SK-N-SH treated with all-trans-retinoic acid at 6 μM for 48 hours (cell line): ENCODE data around the gene SPATS2L.

Experiments
- ATAC-seq: fragments of 200-7000 bp; cut with Tn5 transposase; 3 replicates; pipeline ENCODE4 v1.9.1; 2020; ENCODE audit warnings: mild to moderate bottlenecking, moderate library complexity
- ARNTL ChIP-seq: fragments of 450-650 bp; formaldehyde crosslinking; IDR thresholded peaks from 2 replicates; pipeline ENCODE4 v1.5.0; 2020; ENCODE audit warnings: low read depth, mild to moderate bottlenecking, moderate library complexity, borderline replicate concordance
- BACH2 ChIP-seq: fragments of 250-450 bp; sonication (Bioruptor Pico); IDR thresholded peaks from 2 replicates; pipeline ENCODE4 v1.9.0; 2021; ENCODE audit warnings: mild to moderate bottlenecking, borderline replicate concordance
- CSDC2 ChIP-seq: fragments of 250-450 bp; sonication (Bioruptor Pico); IDR thresholded peaks from 2 replicates; pipeline ENCODE4 v1.5.0; 2020; ENCODE audit warnings: mild to moderate bottlenecking, moderate library complexity
- ESRRG ChIP-seq: fragments of 250-450 bp; sonication (Bioruptor Pico); IDR thresholded peaks from 2 replicates; pipeline ENCODE4 v1.6.1; 2021; ENCODE audit warnings: mild to moderate bottlenecking
- GLIS3 ChIP-seq: fragments of 250-450 bp; sonication (Bioruptor Pico); IDR thresholded peaks from 2 replicates; pipeline ENCODE4 v1.5.0; 2020; ENCODE audit warnings: mild to moderate bottlenecking, moderate library complexity
- ISL1 ChIP-seq: fragments of 250-450 bp; sonication (Bioruptor Pico); IDR thresholded peaks from 2 replicates; pipeline ENCODE4 v2.1.2; 2022; ENCODE audit warnings: mild to moderate bottlenecking, moderate library complexity
- OSR1 ChIP-seq: fragments of 250-450 bp; sonication (Bioruptor Pico); IDR thresholded peaks from 2 replicates; pipeline ENCODE4 v1.8.0; 2022; ENCODE audit warnings: moderate library complexity, mild to moderate bottlenecking, inconsistent platforms
- PPARA ChIP-seq: fragments of 250-450 bp; sonication (Bioruptor Pico); IDR thresholded peaks from 2 replicates; pipeline ENCODE4 v1.5.0; 2020; ENCODE audit warnings: mild to moderate bottlenecking, borderline replicate concordance
- RARB ChIP-seq: fragments of 250-450 bp; sonication (Bioruptor Pico); IDR thresholded peaks from 2 replicates; pipeline ENCODE4 v1.8.0; 2021; ENCODE audit warnings: mild to moderate bottlenecking, moderate library complexity
- SNAI2 ChIP-seq: fragments of 250-450 bp; sonication (Bioruptor Pico); IDR thresholded peaks from 2 replicates; pipeline ENCODE4 v1.5.0; 2020; ENCODE audit warnings: mild to moderate bottlenecking, moderate library complexity
- TCF4 ChIP-seq: fragments of 250-450 bp; sonication (Bioruptor Pico); IDR thresholded peaks from 2 replicates; pipeline ENCODE4 v1.8.0; 2021; ENCODE audit warnings: mild to moderate bottlenecking, moderate library complexity, borderline replicate concordance
- TOX ChIP-seq: fragments of 250-450 bp; sonication (Bioruptor Pico); IDR thresholded peaks from 2 replicates; pipeline ENCODE4 v1.8.0; 2021; ENCODE audit warnings: mild to moderate bottlenecking, moderate library complexity, borderline replicate concordance
- ZC3H10 ChIP-seq: fragments of 250-450 bp; sonication (Bioruptor Pico); IDR thresholded peaks from 2 replicates; pipeline ENCODE4 v1.5.1; 2021; ENCODE audit warnings: mild to moderate bottlenecking, moderate library complexity
- ZFP3 ChIP-seq: fragments of 250-450 bp; sonication (Bioruptor Pico); IDR thresholded peaks from 2 replicates; pipeline ENCODE4 v1.5.0; 2020; ENCODE audit warnings: mild to moderate bottlenecking, moderate library complexity
- ZFP30 ChIP-seq: fragments of 450-650 bp; formaldehyde crosslinking; IDR thresholded peaks from 2 replicates; pipeline ENCODE4 v1.5.0; 2022; ENCODE audit warnings: mild to moderate bottlenecking, moderate library complexity
- ZNF70 ChIP-seq: fragments of 450-650 bp; formaldehyde crosslinking; IDR thresholded peaks from 2 replicates; pipeline ENCODE4 v1.5.0; 2020; ENCODE audit warnings: mild to moderate bottlenecking, moderate library complexity
- ZNF8 ChIP-seq: fragments of 450-650 bp; formaldehyde crosslinking; IDR thresholded peaks from 2 replicates; pipeline ENCODE4 v1.5.0; 2020; ENCODE audit warnings: mild to moderate bottlenecking, moderate library complexity
- TF ChIP-seq, protein P1 (sequence below): fragments of 250-450 bp; sonication (Bioruptor Pico); IDR thresholded peaks from 2 replicates; pipeline ENCODE4 v1.8.0; 2021; ENCODE audit warnings: low read depth, mild to moderate bottlenecking, moderate library complexity, borderline replicate concordance
- TF ChIP-seq, protein P2 (sequence below): fragments of 250-450 bp; sonication (Bioruptor Pico); IDR thresholded peaks from 2 replicates; pipeline ENCODE4 v1.5.1; 2020; ENCODE audit warnings: low read depth, mild to moderate bottlenecking, moderate library complexity
- TF ChIP-seq, protein P3 (sequence below): fragments of 250-450 bp; sonication (Bioruptor Pico); IDR thresholded peaks from 2 replicates; pipeline ENCODE4 v1.8.0; 2020; ENCODE audit warnings: mild to moderate bottlenecking, moderate library complexity, borderline replicate concordance
- TF ChIP-seq, protein P4 (sequence below): fragments of 250-450 bp; sonication (Bioruptor Pico); IDR thresholded peaks from 2 replicates; pipeline ENCODE4 v1.5.1; 2021; ENCODE audit warnings: mild to moderate bottlenecking, moderate library complexity
- TF ChIP-seq, protein P5 (sequence below): fragments of 250-450 bp; sonication (Bioruptor Pico); IDR thresholded peaks from 2 replicates; pipeline ENCODE4 v1.5.0; 2020; ENCODE audit warnings: mild to moderate bottlenecking, moderate library complexity

The SPATS2L gene

DNA sequence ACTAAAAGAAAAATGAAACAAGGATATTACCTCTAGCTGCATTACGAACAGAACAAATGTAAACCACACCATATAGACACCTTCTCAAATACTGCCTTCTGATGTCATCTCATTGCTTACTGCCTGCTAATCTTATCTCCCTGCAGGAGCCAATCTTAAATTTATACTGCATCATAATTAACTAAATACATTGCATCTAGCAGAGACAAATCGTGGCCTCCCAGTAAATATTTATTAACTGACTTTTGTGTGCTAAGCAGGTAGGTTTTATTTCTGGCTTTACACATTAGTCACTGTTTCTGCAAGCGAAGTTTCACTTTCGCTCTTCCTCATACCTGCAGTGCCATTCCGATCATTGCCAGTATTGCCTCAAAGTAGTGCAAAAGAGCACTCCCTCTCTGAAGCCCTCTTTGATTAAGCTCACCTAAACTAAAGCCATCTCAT, 67.5 kb downstream of the SPATS2L start:
- no peak for TF ChIP-seq PPARA
- no peak for TF ChIP-seq ZNF8
- TF ChIP-seq TOX (CRISPR knock-in tag) = no peak
- TF ChIP-seq ZFP3 (CRISPR knock-in tag) = no peak
- TF ChIP-seq RARB = no peak
- TF ChIP-seq ZNF70 (CRISPR knock-in tag) = no peak
- no peak for TF ChIP-seq TCF4
- TF ChIP-seq, protein P1, sequence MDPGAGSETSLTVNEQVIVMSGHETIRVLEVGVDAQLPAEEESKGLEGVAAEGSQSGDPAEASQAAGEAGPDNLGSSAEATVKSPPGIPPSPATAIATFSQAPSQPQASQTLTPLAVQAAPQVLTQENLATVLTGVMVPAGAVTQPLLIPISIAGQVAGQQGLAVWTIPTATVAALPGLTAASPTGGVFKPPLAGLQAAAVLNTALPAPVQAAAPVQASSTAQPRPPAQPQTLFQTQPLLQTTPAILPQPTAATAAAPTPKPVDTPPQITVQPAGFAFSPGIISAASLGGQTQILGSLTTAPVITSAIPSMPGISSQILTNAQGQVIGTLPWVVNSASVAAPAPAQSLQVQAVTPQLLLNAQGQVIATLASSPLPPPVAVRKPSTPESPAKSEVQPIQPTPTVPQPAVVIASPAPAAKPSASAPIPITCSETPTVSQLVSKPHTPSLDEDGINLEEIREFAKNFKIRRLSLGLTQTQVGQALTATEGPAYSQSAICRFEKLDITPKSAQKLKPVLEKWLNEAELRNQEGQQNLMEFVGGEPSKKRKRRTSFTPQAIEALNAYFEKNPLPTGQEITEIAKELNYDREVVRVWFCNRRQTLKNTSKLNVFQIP (CRISPR knock-in tag) = no peak
- TF ChIP-seq CSDC2 (CRISPR knock-in tag) = no peak
- TF ChIP-seq, protein P2, sequence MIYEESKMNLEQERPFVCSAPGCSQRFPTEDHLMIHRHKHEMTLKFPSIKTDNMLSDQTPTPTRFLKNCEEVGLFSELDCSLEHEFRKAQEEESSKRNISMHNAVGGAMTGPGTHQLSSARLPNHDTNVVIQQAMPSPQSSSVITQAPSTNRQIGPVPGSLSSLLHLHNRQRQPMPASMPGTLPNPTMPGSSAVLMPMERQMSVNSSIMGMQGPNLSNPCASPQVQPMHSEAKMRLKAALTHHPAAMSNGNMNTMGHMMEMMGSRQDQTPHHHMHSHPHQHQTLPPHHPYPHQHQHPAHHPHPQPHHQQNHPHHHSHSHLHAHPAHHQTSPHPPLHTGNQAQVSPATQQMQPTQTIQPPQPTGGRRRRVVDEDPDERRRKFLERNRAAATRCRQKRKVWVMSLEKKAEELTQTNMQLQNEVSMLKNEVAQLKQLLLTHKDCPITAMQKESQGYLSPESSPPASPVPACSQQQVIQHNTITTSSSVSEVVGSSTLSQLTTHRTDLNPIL = no peak
- TF ChIP-seq, protein P3, sequence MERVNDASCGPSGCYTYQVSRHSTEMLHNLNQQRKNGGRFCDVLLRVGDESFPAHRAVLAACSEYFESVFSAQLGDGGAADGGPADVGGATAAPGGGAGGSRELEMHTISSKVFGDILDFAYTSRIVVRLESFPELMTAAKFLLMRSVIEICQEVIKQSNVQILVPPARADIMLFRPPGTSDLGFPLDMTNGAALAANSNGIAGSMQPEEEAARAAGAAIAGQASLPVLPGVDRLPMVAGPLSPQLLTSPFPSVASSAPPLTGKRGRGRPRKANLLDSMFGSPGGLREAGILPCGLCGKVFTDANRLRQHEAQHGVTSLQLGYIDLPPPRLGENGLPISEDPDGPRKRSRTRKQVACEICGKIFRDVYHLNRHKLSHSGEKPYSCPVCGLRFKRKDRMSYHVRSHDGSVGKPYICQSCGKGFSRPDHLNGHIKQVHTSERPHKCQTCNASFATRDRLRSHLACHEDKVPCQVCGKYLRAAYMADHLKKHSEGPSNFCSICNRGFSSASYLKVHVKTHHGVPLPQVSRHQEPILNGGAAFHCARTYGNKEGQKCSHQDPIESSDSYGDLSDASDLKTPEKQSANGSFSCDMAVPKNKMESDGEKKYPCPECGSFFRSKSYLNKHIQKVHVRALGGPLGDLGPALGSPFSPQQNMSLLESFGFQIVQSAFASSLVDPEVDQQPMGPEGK (CRISPR knock-in tag) = no peak
- TF ChIP-seq SNAI2 (CRISPR knock-in tag) = no peak
- no peak for TF ChIP-seq ARNTL
- TF ChIP-seq ZC3H10 (CRISPR knock-in tag) = no peak
- TF ChIP-seq BACH2 (CRISPR knock-in tag) = no peak
- no peak for ATAC-seq

DNA sequence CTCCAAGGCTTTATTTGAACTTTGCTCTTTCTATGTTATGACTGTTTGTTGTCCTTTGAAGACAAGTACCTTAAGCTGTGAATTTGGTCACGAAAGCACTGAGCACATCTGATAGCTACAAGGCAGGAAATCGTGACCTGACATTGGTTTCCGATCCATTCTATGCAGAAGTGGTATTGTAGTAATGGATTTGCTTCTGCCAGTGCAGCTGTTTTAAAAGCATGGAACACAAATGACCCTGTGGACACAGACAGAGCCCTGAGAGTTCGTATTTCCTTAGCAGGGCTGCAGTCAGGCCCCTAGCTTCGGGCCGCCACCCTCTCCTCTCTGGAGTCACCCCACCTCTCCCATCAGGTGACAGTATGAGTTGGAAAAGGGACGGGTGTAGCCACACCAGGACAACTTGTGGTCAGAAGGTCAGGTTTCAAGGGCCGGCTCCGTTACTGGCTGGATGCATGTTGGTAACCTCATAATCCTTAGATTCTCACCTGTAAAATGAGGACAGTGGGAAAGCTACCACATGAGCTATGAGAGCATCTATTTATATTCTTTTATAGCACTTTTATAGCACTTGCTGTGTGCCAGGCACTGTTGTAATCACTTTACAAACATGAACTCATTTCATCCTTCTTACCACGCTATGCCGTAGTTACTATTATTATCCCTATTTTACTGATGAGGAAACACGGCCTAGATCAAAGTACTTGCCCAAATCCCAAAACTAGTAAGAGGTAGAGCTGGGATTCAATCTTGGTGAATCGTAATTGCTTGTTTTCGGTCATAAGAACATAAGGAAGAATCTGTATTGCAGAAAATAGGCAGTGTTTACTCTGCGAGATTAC, 70.2 kb downstream of the SPATS2L start:
- TF ChIP-seq, protein P3 (CRISPR knock-in tag) = no peak
- TF ChIP-seq, protein P4, sequence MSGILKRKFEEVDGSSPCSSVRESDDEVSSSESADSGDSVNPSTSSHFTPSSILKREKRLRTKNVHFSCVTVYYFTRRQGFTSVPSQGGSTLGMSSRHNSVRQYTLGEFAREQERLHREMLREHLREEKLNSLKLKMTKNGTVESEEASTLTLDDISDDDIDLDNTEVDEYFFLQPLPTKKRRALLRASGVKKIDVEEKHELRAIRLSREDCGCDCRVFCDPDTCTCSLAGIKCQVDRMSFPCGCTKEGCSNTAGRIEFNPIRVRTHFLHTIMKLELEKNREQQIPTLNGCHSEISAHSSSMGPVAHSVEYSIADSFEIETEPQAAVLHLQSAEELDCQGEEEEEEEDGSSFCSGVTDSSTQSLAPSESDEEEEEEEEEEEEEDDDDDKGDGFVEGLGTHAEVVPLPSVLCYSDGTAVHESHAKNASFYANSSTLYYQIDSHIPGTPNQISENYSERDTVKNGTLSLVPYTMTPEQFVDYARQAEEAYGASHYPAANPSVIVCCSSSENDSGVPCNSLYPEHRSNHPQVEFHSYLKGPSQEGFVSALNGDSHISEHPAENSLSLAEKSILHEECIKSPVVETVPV (CRISPR knock-in tag) = no peak
- TF ChIP-seq, protein P2 = no peak
- TF ChIP-seq TOX (CRISPR knock-in tag) = no peak
- TF ChIP-seq ZFP30 (CRISPR knock-in tag) = no peak
- no peak for TF ChIP-seq GLIS3 (CRISPR knock-in tag)
- TF ChIP-seq TCF4 = no peak
- TF ChIP-seq CSDC2 (CRISPR knock-in tag) = no peak
- TF ChIP-seq ISL1 (CRISPR knock-in tag) = no peak
- TF ChIP-seq ARNTL = no peak
- TF ChIP-seq OSR1 (CRISPR knock-in tag) = no peak
- TF ChIP-seq BACH2 (CRISPR knock-in tag) = no peak
- TF ChIP-seq, protein P1 (CRISPR knock-in tag) = no peak
- TF ChIP-seq, protein P5, sequence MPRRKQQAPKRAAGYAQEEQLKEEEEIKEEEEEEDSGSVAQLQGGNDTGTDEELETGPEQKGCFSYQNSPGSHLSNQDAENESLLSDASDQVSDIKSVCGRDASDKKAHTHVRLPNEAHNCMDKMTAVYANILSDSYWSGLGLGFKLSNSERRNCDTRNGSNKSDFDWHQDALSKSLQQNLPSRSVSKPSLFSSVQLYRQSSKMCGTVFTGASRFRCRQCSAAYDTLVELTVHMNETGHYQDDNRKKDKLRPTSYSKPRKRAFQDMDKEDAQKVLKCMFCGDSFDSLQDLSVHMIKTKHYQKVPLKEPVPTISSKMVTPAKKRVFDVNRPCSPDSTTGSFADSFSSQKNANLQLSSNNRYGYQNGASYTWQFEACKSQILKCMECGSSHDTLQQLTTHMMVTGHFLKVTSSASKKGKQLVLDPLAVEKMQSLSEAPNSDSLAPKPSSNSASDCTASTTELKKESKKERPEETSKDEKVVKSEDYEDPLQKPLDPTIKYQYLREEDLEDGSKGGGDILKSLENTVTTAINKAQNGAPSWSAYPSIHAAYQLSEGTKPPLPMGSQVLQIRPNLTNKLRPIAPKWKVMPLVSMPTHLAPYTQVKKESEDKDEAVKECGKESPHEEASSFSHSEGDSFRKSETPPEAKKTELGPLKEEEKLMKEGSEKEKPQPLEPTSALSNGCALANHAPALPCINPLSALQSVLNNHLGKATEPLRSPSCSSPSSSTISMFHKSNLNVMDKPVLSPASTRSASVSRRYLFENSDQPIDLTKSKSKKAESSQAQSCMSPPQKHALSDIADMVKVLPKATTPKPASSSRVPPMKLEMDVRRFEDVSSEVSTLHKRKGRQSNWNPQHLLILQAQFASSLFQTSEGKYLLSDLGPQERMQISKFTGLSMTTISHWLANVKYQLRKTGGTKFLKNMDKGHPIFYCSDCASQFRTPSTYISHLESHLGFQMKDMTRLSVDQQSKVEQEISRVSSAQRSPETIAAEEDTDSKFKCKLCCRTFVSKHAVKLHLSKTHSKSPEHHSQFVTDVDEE (CRISPR knock-in tag) = no peak
- no peak for TF ChIP-seq ZNF8
- TF ChIP-seq ZC3H10 (CRISPR knock-in tag) = no peak
- TF ChIP-seq ESRRG = no peak
- ATAC-seq = no peak
